ENCODE results near the gene PSMD4. TPM values are rescaled to one million over a fixed set of nuclear protein-coding genes. Genes with fewer than 3 reads are reported as not detected.
"Not testable (repeated sequence)": the region's sequence is repeated elsewhere in the genome, so short reads cannot be mapped to it uniquely, and the experiment has no call there.

Gene PSMD4
- 377 TPM for polyA plus RNA-seq (2012; ENCODE audit: insufficient read depth, insufficient read length, low read depth)

DNA sequence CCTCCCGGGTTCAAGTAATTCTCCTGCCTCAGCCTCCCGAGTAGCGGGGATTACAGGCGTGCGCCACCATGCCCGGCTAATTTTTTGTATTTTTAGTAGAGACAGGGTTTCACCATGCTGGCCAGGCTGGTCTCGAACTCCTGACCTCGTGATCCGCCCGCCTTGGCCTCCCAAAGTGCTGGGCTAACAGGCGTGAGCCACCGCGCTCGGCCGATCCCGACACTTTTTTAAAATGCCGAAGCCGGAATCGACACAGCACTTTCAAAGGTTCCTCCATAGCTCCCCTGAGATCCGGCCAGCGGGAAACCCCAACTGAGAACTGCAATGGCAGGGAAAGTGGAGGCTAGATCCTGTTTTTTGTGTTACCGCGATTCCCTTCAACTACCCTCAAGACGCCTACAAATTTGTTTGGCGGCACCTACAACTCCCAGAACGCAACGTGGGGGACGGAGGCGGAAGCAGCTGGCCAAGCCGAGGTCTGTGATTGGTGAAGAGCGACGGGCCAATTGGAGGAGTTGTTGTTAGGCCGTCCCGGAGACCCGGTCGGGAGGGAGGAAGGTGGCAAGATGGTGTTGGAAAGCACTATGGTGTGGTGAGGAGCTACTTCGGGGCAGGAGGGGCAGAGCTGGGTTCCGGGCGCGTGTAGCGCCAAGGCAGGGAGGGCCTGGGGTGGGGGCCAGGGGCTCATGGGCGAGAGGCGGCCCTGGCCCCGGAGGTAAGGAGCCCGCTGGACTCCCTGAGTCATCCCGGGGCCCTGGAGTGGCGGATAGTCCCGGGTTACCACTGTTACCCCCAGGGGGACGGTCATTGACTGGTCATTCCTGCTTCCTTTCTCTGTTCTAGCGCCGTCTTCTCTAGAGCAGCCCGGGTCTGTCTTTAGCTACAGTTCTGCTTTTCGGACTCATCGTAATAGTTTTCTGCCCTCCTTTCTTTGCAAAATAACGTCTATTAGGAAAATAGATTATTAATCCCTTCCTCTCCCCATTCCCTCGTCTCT is at the start of gene PSMD4:
Gene PSMD4 (plus strand): TSS at position 518 of the 997 bp plus-strand sequence. CDS start 49 bp downstream, at position 567.
- Histone ChIP-seq H3K36me3 (peaks cover 4% of the 10 kb centered on the region), H3K9me3 (no peaks in the 10 kb centered on the region), H3K4me3 (ENCODE audit: low read depth, low read length) (peak within 1 kb of the TSS; percentile 99), H3K27me3 (no peaks in the 10 kb centered on the region), H3K4me1 (peaks cover 3% of the 10 kb centered on the region)
- DNase-seq = peak; percentile 95
- TF ChIP-seq, protein P1, sequence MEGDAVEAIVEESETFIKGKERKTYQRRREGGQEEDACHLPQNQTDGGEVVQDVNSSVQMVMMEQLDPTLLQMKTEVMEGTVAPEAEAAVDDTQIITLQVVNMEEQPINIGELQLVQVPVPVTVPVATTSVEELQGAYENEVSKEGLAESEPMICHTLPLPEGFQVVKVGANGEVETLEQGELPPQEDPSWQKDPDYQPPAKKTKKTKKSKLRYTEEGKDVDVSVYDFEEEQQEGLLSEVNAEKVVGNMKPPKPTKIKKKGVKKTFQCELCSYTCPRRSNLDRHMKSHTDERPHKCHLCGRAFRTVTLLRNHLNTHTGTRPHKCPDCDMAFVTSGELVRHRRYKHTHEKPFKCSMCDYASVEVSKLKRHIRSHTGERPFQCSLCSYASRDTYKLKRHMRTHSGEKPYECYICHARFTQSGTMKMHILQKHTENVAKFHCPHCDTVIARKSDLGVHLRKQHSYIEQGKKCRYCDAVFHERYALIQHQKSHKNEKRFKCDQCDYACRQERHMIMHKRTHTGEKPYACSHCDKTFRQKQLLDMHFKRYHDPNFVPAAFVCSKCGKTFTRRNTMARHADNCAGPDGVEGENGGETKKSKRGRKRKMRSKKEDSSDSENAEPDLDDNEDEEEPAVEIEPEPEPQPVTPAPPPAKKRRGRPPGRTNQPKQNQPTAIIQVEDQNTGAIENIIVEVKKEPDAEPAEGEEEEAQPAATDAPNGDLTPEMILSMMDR (IDR thresholded peaks at IDR 0.05; ENCODE audit: low read depth, low read length) = no peak

DNA sequence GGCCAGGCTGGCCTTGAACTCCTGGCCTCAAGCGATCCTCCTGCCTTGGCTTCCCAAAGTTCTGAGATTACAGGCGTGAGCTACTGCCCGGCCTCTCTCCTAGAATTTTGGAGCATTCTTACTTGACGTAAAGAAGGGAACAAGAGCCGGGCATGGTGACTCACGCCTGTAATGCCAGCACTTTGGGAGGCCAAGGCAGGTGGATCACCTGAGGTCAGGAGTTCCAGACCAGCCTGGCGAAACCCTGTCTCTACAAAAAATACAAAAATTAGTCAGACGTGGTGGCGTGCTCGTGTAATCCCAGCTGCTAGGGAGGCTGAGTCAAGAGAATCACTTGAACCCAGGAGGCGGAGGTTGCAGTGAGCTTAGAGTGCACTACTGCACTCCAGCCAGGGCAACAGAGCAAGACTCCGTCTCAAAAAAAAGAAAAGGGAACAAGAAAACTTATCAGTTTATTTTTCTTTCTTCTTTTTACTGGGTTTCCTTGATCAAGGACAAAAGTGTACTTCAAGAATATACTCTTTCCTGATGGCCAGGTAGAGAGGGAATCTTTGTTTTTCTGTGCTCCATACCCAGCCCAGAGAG is 49.1 kb upstream of the PSMD4 start:
- H3K4me3 ChIP-seq (ENCODE audit: low read depth, low read length); H3K9me3 ChIP-seq; H3K27me3 ChIP-seq; DNase-seq; H3K4me1 ChIP-seq: not testable (repeated sequence)
- peaks cover 61% of the 10 kb centered on the region for H3K36me3 ChIP-seq

GRCh38 chr1:151210830-151211229 is 43.7 kb upstream of the PSMD4 start:
- H3K4me1 ChIP-seq = no peaks in the 10 kb centered on the region; the same call in 1 of the 2 replicates
- no peaks in the 10 kb centered on the region for H3K9me3 ChIP-seq
- no peaks in the 10 kb centered on the region for H3K27me3 ChIP-seq
- TF ChIP-seq, protein P1 (IDR thresholded peaks at IDR 0.05; ENCODE audit: low read depth, low read length) = no peak
- no peak overlapping the region for H3K4me3 ChIP-seq (ENCODE audit: low read depth, low read length)
- DNase-seq = no peak
- peaks cover 52% of the 10 kb centered on the region for H3K36me3 ChIP-seq

DNA sequence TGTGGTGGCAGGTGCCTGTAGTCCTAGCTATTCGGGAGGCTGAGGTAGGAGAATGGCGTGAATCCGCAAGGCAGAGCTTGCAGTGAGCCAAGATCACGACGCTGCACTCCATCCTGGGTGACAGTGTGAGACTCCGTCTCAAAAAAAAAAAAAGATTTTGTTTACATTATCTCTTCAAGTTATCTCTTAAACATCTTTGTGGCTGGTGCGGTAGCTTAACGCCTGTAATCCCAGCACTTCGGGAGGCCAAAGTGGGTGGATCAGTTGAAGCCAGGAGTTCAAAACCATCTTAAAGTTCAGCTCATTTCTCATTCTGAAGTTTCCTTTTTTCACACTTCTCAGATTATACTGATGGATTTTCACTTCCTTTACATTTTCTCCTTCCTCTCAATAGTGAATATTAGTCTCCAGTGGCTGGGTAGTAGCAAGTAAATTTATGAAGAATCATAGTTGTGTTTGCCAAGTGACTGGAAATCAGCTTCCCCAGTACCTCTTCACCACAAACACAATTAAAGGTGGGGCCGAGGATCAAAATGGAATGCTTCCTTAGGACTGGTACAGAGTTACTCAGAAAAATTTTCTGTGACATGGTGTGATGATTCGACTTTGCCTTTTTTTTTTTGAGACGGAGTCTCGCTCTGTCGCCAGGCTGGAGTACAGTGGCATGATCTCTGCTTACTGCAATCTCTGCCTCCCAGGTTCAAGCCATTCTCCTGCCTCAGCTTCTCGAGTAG is 42.4 kb upstream of the PSMD4 start:
- H3K36me3 ChIP-seq = peaks cover 44% of the 10 kb centered on the region
- H3K4me3 ChIP-seq (ENCODE audit: low read depth, low read length) = no peak overlapping the region
- no peaks in the 10 kb centered on the region; the same call in 1 of the 2 replicates for H3K4me1 ChIP-seq
- TF ChIP-seq, protein P1 (IDR thresholded peaks at IDR 0.05; ENCODE audit: low read depth, low read length) = no peak
- H3K9me3 ChIP-seq = no peaks in the 10 kb centered on the region
- H3K27me3 ChIP-seq = no peaks in the 10 kb centered on the region
- DNase-seq = no peak

GRCh38 chr1:151213560-151213959 is 41.0 kb upstream of the PSMD4 start:
- Histone ChIP-seq H3K4me1 (no peaks in the 10 kb centered on the region; the same call in 1 of the 2 replicates), H3K27me3 (no peaks in the 10 kb centered on the region), H3K4me3 (ENCODE audit: low read depth, low read length) (no peak overlapping the region), H3K9me3 (no peaks in the 10 kb centered on the region), H3K36me3 (peaks cover 37% of the 10 kb centered on the region)
- no peak for DNase-seq
- TF ChIP-seq, protein P1 (IDR thresholded peaks at IDR 0.05; ENCODE audit: low read depth, low read length) = no peak

- DNase-seq = no peak
- Histone ChIP-seq H3K36me3 (peaks cover 22% of the 10 kb centered on the region), H3K4me1 (no peaks in the 10 kb centered on the region), H3K9me3 (no peaks in the 10 kb centered on the region), H3K4me3 (ENCODE audit: low read depth, low read length) (no peak overlapping the region), H3K27me3 (no peaks in the 10 kb centered on the region)
- TF ChIP-seq, protein P1 (IDR thresholded peaks at IDR 0.05; ENCODE audit: low read depth, low read length) = no peak
These were observed 32.9 kb upstream of the PSMD4 start for GRCh38 chr1:151221616-151222015.
